GM21576 (cell line): ENCODE results near the gene OTUD3.
"Not testable (repeated sequence)": the region's sequence is repeated elsewhere in the genome, so short reads cannot be mapped to it uniquely, and the experiment has no call there.

Source experiments
- ATAC-seq: cut with Tn5 transposase; IDR thresholded peaks from one replicate; pipeline ENCODE4 v1.9.1; 2021; ENCODE audit warnings: mild to moderate bottlenecking, moderate library complexity; ENCODE audit not compliant: unreplicated experiment

The OTUD3 gene

GRCh38 chr1:19866758-19867157 lies 15.4 kb upstream of the OTUD3 start:
- ATAC-seq: no peak

DNA sequence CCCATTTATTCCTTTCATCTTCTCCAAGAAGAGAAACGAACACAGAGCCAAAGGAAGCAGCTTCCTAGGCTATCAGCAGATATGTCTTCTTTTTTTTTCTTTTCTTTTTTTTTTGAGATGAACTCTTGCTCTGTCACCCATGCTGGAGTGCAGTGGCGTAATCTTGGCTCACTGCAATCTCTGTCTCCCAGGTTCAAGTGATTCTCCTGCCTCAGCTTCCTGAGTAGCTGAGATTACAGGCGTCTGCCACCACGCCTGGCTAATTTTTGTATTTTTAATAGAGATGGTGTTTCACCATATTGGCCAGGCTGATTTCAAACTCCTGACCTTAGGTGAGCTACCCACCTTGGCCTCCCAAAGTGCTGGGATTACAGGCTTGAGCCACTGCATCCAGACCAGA lies 13.6 kb upstream of the OTUD3 start:
- not testable (repeated sequence) for ATAC-seq

DNA sequence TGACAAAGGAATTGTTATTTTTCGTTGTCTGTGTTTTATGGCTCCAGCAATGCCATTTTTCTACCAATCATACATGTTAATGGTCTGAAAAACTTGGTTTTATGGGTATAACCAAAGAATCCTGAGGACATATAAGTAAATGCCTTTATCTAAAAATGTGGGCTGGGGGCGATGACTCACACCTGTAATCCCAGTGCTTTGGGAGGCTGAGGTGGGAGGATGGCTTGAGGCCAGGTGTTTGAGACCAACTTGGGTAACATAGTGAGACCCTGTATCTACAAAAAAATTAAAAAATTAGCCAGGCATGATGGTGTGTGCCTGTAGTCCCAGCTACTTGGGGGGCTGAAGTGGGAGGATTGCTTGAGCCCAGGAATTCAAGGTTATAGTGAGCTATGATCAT lies 12.7 kb upstream of the OTUD3 start:
- not testable (repeated sequence) for ATAC-seq

GRCh38 chr1:19869929-19870328 lies 12.3 kb upstream of the OTUD3 start:
- no peak for ATAC-seq

DNA sequence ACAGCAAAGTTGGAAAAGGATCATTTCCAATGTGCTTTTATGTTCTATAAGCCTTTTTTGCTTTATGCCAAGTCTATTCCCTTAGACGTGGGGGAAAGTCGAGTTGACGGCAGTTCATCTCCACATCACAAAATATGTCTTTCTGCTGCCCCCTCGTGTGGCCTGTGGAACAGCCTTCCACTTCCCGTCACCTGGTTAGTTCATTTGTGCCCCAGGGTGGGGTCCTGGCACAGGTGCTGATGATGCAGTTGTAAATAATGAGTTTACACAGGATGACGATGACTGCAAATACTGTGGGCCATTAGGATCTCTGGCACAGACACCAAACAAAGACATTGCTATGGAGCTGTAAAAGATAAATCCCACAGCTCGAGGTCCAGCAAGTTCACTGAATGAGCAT lies 10.0 kb upstream of the OTUD3 start:
- no peak for ATAC-seq

GRCh38 chr1:19877181-19877750 lies 4.9 kb upstream of the OTUD3 start:
- no peak for ATAC-seq

DNA sequence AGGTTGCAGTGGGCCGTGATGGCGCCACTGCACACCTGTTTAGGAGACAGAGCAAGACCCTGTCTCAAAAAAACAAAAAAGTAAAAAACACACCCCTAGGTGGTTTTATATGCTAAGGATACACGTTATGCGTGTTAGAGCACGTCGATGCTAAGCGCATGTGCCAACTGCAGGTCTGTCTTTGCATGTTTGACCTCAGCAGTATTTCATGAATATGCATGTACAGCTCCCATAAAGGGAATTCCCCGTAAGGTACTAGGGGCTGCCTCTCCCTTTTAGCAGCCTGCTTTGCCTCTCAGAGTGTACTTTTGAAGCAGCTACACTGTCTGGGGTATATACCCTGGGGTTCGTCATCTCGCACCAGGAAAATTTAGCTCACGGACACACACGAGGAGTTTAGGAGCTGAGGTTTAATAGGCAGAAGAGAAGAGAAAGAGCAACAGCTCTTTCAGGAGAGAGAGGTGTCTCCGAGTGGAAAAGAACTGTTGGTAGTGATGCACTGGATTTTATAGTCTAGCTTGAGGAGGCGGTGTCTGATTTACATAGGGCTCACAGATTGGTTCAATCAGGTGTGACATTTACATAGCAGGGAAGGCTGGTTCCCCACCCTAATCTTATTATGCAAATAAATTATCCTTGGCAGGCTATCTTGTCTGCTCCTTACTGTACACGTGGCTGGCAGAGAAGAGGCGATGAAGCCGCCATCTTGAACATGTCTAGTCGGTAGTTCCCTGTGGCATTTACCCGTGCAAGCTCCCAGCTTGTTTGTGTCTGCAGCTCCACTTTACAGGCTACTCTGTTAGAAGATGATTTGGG lies 4.2 kb upstream of the OTUD3 start:
- no peak for ATAC-seq

DNA sequence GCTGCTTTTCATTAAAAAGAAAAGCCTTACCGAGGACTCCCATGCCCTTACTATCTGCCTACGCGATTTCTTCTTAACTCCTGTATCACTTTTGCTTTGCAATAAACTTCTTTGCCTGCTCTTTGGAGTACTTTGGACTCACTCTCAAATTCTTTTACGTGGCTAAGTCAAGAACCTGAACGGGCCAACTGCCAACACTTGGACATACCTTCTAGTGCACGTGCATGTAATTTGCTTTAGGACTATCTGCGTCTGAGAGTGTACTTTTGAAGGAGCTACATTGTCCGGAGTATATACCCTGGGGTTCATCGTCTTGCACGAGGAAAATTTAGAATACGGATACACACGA lies 3.6 kb upstream of the OTUD3 start:
- ATAC-seq: no peak

- no peak for ATAC-seq
These were observed 3.0 kb upstream of the OTUD3 start for GRCh38 chr1:19879227-19879626.

DNA sequence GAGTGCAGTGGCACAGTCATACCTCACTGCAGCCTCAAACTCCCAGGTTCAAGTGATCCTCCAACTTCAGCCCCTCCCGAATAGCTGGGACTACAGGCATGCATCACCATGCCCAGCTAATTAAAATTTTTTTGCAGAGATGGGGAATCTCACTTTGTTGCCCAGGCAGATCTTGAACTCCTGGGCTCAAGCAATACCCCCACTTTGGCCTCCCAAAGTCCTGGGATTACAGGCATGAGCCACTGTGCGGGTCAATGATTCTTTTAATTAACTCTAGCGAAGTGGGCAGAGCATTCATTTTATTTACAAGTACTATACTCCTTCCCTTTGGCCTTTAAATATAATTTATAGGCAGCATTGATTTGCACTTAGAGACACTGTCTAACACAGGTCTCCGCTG lies 2.5 kb upstream of the OTUD3 start:
- no peak for ATAC-seq

DNA sequence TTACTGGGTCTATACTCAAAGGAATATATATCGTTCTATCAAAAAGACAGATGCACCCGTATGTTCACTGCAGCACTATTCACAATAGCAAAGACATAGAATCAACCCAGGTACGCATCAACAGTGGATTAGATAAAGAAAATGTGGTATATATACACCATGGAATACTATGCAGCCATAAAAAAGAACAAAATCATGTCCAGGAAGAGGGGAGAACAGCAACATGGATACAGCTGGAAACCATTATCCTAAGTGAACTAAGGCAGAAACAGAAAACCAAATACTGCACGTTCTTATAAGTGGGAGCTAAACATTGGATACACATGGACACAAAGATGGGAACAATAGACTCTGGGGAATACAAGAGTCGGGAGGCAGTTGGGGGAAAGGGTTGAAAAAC lies 1.4 kb upstream of the OTUD3 start:
- not testable (repeated sequence) for ATAC-seq

- no peak for ATAC-seq
These were observed 2.1 kb downstream of the OTUD3 start for GRCh38 chr1:19884312-19884711.

DNA sequence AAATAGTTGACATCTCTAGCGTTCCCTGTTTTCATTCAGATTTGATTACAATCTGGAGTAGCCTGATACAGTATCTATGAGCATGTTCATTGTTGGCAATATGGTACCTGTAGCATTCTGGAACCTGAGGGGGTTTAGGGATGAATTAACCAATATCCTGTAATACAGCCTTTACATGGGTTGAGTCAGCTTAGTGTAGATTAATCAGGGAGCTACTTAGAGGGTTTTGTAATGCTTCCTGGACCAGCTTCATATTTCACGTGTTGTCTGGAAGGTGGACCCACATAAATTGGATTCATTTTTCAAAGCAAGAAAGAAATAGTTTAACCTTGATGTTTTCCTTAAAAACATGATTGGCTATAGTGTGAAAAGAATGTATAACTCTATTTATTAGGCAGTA lies 3.6 kb downstream of the OTUD3 start:
- ATAC-seq: no peak

GRCh38 chr1:19888112-19888511 lies 5.9 kb downstream of the OTUD3 start:
- no peak for ATAC-seq

- ATAC-seq: no peak
These were observed 7.5 kb downstream of the OTUD3 start for GRCh38 chr1:19889656-19890055.

DNA sequence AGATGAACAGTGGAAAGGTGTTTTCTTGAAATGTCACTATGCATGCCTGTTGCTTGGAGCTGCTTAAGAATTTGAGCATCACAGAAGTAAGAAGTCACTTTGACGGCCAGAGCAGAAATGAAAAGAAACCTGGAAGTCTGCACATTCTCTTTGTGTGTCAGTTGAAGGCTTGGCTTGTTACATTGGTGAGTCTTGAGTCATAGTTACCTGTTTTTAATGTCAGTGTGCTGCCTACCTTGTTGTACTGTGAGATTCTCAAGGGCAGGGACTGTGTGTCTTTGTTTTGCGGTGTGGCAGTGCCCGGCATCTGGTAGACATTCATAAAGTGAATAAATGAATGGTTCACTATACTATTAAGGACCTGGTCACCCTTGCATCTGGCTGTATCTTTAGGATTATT lies 9.9 kb downstream of the OTUD3 start:
- no peak for ATAC-seq

DNA sequence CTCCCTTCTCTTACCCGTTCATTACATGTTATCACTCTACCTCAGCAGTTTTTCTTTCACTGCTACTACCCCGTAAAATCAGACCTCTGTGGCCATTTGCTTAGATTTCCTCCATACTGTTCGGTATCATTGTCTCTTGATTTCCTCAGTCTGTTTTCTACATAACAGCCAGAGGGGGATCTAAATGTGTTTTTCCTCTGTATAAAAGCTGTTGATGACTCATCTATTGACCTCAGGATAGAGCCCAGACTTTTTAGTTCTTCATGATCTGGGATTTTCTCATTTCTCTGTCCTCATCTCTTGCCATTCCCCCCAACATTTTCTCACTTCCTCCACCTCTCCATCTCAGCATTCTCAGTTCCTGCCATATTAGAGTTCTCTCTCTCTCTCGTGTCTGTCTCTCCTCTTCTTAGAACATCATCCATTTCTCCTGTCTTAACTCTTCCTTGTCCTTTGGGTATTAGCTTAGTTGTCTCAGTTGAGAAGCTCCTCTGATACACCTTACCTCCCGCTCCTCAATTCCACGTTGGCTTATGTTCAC lies 10.5 kb downstream of the OTUD3 start:
- ATAC-seq: no peak

DNA sequence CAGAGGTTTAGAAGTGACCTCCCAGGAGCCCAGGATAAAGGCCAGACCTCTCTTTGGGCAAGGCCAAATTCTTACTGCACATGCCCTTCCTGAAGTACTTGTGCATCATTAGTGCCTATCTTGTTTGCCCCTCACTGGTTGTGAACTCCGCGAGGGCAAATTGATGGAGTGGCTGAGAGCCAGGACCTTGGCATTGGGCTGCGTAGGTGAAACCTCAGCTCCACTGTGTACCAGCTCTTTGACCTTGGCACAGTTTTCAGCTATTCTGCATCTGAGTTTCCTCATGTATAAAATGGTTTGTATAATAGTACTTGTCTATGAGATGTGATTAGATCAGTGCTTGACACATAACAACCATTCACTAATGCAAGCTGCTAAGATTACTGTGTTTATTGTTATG lies 11.5 kb downstream of the OTUD3 start:
- ATAC-seq: no peak

DNA sequence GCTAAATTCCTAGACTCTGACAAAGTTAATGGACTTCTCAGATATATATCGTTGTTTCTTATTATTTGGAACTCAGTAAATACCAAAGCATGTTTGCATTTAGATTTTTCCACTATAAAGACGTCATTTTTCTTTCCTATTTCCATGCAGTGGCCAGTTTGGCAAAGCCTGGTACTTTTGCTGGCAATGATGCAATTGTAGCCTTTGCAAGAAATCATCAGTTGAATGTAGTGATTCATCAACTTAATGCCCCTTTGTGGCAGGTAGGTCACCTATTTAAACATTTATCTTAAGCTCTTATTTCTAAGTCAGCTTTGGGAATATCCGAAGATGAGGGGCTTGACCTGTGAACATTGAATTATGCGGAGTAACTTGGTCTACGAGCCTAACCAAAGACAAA lies 12.0 kb downstream of the OTUD3 start:
- no peak for ATAC-seq

GRCh38 chr1:19901653-19902052 lies 19.5 kb downstream of the OTUD3 start:
- no peak for ATAC-seq

DNA sequence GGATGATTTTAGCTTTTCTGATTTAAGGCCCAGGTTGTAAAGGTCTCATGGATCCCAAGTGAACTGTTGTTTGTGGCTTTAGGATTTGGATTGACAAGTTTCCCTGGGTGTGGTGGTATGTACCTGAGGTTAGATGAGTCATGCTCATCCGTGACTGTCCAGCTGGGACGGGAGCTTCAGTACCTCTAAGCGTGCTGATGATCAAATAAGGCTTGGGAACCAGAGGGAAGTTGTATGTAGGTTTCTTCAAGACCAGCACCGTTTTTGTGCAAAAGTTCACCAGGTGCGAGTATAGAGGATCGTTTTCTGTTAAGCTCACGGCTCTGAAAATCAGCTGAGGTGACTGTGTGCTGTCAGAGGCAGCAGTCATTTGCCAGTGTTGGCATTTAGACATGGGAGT lies 21.4 kb downstream of the OTUD3 start:
- no peak for ATAC-seq

DNA sequence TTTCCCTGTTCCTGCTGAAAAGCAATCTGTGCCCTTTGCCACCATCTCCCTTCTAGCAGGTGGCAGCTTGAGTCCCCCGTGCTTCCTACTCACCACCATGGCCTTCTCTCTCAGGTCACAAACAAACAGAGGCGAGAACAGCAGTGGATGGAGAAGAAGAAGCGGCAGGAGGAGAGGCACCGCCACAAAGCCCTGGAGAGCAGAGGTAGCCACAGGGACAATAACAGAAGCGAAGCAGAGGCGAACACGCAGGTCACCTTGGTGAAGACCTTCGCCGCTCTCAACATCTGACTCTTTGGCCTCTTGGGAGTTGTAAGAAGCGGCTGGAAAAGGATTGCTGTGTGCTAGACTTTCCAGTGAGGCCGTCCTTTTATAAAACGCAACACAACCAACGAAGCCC lies 25.3 kb downstream of the OTUD3 start:
- ATAC-seq: no peak

- no peak for ATAC-seq
These were observed 27.2 kb downstream of the OTUD3 start for GRCh38 chr1:19909392-19909791.
